Ecto neural progenitor cell (in vitro differentiated cells): ENCODE results near the gene RPL29.

Source experiments
- DNase-seq: peaks from one replicate; pipeline ENCODE4 v3.0.0-alpha.2; 2018; ENCODE audit warnings: low spot score

The RPL29 gene

GRCh38 chr3:52025453-52025852, 29.8 kb upstream of the RPL29 start:
- no peak for DNase-seq

GRCh38 chr3:52024765-52025452, 29.2 kb upstream of the RPL29 start:
- no peak for DNase-seq

GRCh38 chr3:52023860-52024764, 28.4 kb upstream of the RPL29 start:
- no peak for DNase-seq

GRCh38 chr3:52023101-52023770, 27.5 kb upstream of the RPL29 start:
- DNase-seq, result no peak

GRCh38 chr3:52022323-52023100, 26.8 kb upstream of the RPL29 start:
- DNase-seq, result no peak

- DNase-seq, result no peak
Measured at GRCh38 chr3:52021489-52022268, 26.0 kb upstream of the RPL29 start.

- DNase-seq, result no peak
Measured at GRCh38 chr3:52020796-52021195, 25.1 kb upstream of the RPL29 start.

- DNase-seq, result no peak
Measured at GRCh38 chr3:52019352-52020080, 23.8 kb upstream of the RPL29 start.

- no peak for DNase-seq
Measured at GRCh38 chr3:52018319-52019000, 22.8 kb upstream of the RPL29 start.

- no peak for DNase-seq
Measured at GRCh38 chr3:52017586-52017985, 21.9 kb upstream of the RPL29 start.

GRCh38 chr3:52015438-52016228, 19.9 kb upstream of the RPL29 start:
- no peak for DNase-seq

- DNase-seq, result no peak
Measured at GRCh38 chr3:52014613-52015012, 18.9 kb upstream of the RPL29 start.

- DNase-seq, result no peak
Measured at GRCh38 chr3:52013802-52014598, 18.3 kb upstream of the RPL29 start.

- no peak for DNase-seq
Measured at GRCh38 chr3:52012699-52013098, 17.0 kb upstream of the RPL29 start.

- DNase-seq, result no peak
Measured at GRCh38 chr3:52010431-52010830, 14.7 kb upstream of the RPL29 start.

- DNase-seq, result no peak
Measured at GRCh38 chr3:52007291-52007690, 11.6 kb upstream of the RPL29 start.

GRCh38 chr3:52006820-52007133, 11.1 kb upstream of the RPL29 start:
- DNase-seq, result no peak

- no peak for DNase-seq
Measured at GRCh38 chr3:52006017-52006819, 10.5 kb upstream of the RPL29 start.
